Progenitor cell of endocrine pancreas (in vitro differentiated cells): ENCODE data around the gene SPATA16. TPM values are rescaled to one million over a fixed set of nuclear protein-coding genes. Genes with fewer than 3 reads are reported as not detected.
"Not testable (repeated sequence)": the region's sequence is repeated elsewhere in the genome, so short reads cannot be mapped to it uniquely, and the experiment has no call there.

Experiments
- DNase-seq: peaks from one replicate; pipeline ENCODE4 v3.0.0; 2021; ENCODE audit warnings: low spot score; ENCODE audit not compliant: unreplicated experiment
- H3K27ac Mint-ChIP-seq: 2 replicates; pipeline ENCODE4 v1.8.0; 2021; ENCODE audit warnings: mild to moderate bottlenecking, moderate library complexity, mixed read lengths
- H3K27me3 Mint-ChIP-seq: 2 replicates; pipeline ENCODE4 v1.8.0; 2021; ENCODE audit warnings: mixed read lengths
- H3K36me3 Mint-ChIP-seq: 2 replicates; pipeline ENCODE4 v1.8.0; 2022; ENCODE audit warnings: mixed read lengths; ENCODE audit not compliant: insufficient read depth
- H3K4me1 Mint-ChIP-seq: 2 replicates; pipeline ENCODE4 v1.8.0; 2021; ENCODE audit warnings: low read depth, mixed read lengths
- H3K4me3 Mint-ChIP-seq: 2 replicates; pipeline ENCODE4 v1.8.0; 2021; ENCODE audit warnings: low read depth, mild to moderate bottlenecking, moderate library complexity, mixed read lengths
- H3K9me3 Mint-ChIP-seq: 2 replicates; pipeline ENCODE4 v1.8.0; 2021; ENCODE audit warnings: low read depth, mixed read lengths
- CTCF ChIP-seq: fragments of 200-600 bp; sonication (generic); IDR thresholded peaks from one replicate; pipeline ENCODE4 v1.5.0; 2021; ENCODE audit warnings: antibody characterized with exemption, mild to moderate bottlenecking; ENCODE audit not compliant: unreplicated experiment
- total RNA-seq: library from RNA; stranded (reverse); gene quantifications from 2 replicates; pipeline ENCODE4 v1.2.1, GENCODE V29; 2021

SPATA16 gene
- total RNA-seq, 1 donor from 2014 or later, result 0.43 TPM

- peaks cover 4% of the 10 kb centered on the region for H3K9me3 Mint-ChIP-seq
- DNase-seq, result no peak
- no peaks in the 10 kb centered on the region for H3K4me1 Mint-ChIP-seq
- no peak overlapping the region for H3K27ac Mint-ChIP-seq
- H3K4me3 Mint-ChIP-seq, result no peak overlapping the region
- H3K27me3 Mint-ChIP-seq, result no peaks in the 10 kb centered on the region
- no peaks in the 10 kb centered on the region for H3K36me3 Mint-ChIP-seq
- no peak for TF ChIP-seq CTCF
Observed at GRCh38 chr3:173030273-173030672, 110.8 kb downstream of the SPATA16 start.

DNA sequence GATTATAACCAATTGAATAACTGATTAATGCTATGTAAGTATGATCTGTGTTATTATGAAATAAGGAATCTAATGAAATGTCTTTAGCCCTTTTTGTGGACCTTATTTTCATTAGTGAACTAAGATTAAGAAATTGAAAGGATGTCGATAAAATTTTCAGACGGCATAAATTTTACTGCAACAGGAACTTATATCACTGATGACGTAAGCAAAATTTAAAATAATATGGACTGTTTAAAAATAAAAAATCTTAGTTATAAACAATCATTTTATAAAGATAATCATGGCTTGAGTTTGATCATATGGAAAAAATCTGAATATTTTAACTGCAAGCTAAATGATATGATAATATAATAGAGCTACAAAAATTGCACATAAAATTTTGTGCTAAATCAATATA is 112.7 kb downstream of the SPATA16 start:
- Mint-ChIP-seq H3K4me3 (no peak overlapping the region), H3K27ac (no peak overlapping the region)
- TF ChIP-seq CTCF, result no peak

GRCh38 chr3:173027429-173027828 is 113.6 kb downstream of the SPATA16 start:
- no peaks in the 10 kb centered on the region for H3K36me3 Mint-ChIP-seq
- no peaks in the 10 kb centered on the region for H3K27me3 Mint-ChIP-seq
- peaks cover 4% of the 10 kb centered on the region for H3K9me3 Mint-ChIP-seq
- H3K4me1 Mint-ChIP-seq, result no peaks in the 10 kb centered on the region
- H3K4me3 Mint-ChIP-seq, result no peak overlapping the region
- DNase-seq, result no peak
- no peak overlapping the region for H3K27ac Mint-ChIP-seq
- no peak for TF ChIP-seq CTCF

More for the DNA sequence above, 112.7 kb downstream of the SPATA16 start:
- Mint-ChIP-seq H3K4me1 (no peaks in the 10 kb centered on the region), H3K27me3 (no peaks in the 10 kb centered on the region), H3K9me3 (peaks cover 4% of the 10 kb centered on the region), H3K36me3 (no peaks in the 10 kb centered on the region)
- DNase-seq, result no peak

GRCh38 chr3:173025941-173026340 is 115.1 kb downstream of the SPATA16 start:
- no peaks in the 10 kb centered on the region for H3K4me1 Mint-ChIP-seq
- no peaks in the 10 kb centered on the region for H3K27me3 Mint-ChIP-seq
- H3K9me3 Mint-ChIP-seq, result peaks cover 4% of the 10 kb centered on the region
- no peaks in the 10 kb centered on the region for H3K36me3 Mint-ChIP-seq
- DNase-seq, result no peak
- TF ChIP-seq CTCF, result no peak
- no peak overlapping the region for H3K4me3 Mint-ChIP-seq
- no peak overlapping the region for H3K27ac Mint-ChIP-seq

- H3K27ac Mint-ChIP-seq, result no peak overlapping the region
- no peaks in the 10 kb centered on the region for H3K4me1 Mint-ChIP-seq
- H3K27me3 Mint-ChIP-seq, result no peaks in the 10 kb centered on the region
- H3K36me3 Mint-ChIP-seq, result no peaks in the 10 kb centered on the region
- no peak for TF ChIP-seq CTCF
- H3K9me3 Mint-ChIP-seq, result no peaks in the 10 kb centered on the region
- H3K4me3 Mint-ChIP-seq, result no peak overlapping the region
- DNase-seq, result no peak
Observed at GRCh38 chr3:173021547-173022185, 119.4 kb downstream of the SPATA16 start.

- H3K27ac Mint-ChIP-seq, H3K4me1 Mint-ChIP-seq, H3K9me3 Mint-ChIP-seq: not testable (repeated sequence)
Observed at GRCh38 chr3:173020128-173020527, 120.9 kb downstream of the SPATA16 start.

More at GRCh38 chr3:173020128-173020527, 120.9 kb downstream of the SPATA16 start:
- DNase-seq, H3K36me3 Mint-ChIP-seq, H3K27me3 Mint-ChIP-seq, H3K4me3 Mint-ChIP-seq: not testable (repeated sequence)
